K562 (cell line): ENCODE results near the gene DLK1. TPM values are rescaled to one million over a fixed set of nuclear protein-coding genes. Genes with fewer than 3 reads are reported as not detected.

ENCODE experiments used
- ATAC-seq: fragments of 200-7000 bp; cut with Tn5 transposase; 3 replicates; pipeline ENCODE4 v1.9.1; 2020; ENCODE audit warnings: moderate library complexity
- BruUV-seq: library from RNA; stranded (reverse); fragments of 400-500 nt; replicated peaks from 2 replicates; lab custom pipeline; 2021; lab: Mats Ljungman, UMichigan
- CTCF ChIA-PET: fragments of 300-600 bp; formaldehyde crosslinking; extraction: SDS; loops from one replicate; lab custom pipeline; 2021; ENCODE audit warnings: low intra/inter-chr PET ratio; lab: Yijun Ruan, JAX
- POLR2A ChIA-PET: fragments of 300-600, 350-650 bp; sonication (Branson Sonifier 250); formaldehyde crosslinking; extraction: SDS; loops from one replicate; lab custom pipeline; 2021; ENCODE audit warnings: antibody characterized with exemption, inconsistent platforms; lab: Yijun Ruan, JAX
- DNase-seq, 4 experiments: peaks; one replicate each; pipeline versions ENCODE4 v3.0.0 to v3.0.0-alpha.2; 2011 to 2018; ENCODE audit warnings: low spot score in 3 of 4, mixed read lengths in 3 of 4; ENCODE audit errors: extremely low read depth in 1 of 4
- FAIRE-seq: peaks from 2 replicates; lab custom pipeline; 2011; peaks lifted over from hg19 to GRCh38; lab: Jason Lieb, UNC
- H2AFZ ChIP-seq: 2 replicates; pipeline ENCODE4 v1.6.0; 2011; ENCODE audit warnings: low read depth, low read length, control low read depth, inconsistent platforms
- H3K27ac ChIP-seq: fragments of 200-600 bp; 3 replicates; pipeline ENCODE4 v1.8.0; 2011; ENCODE audit warnings: low read depth, mild to moderate bottlenecking, control low read depth, inconsistent platforms, low read length, moderate library complexity, mixed read lengths; ENCODE audit errors: extremely low read depth
- H3K27me3 ChIP-seq, 2 experiments: fragments of 300-600 bp in 1 of 2; 2 replicates in 1 of 2; 3 replicates in 1 of 2; pipeline versions ENCODE4 v1.6.0 to v1.8.0; 2011; ENCODE audit warnings: inconsistent platforms in 2 of 2, low read length in 2 of 2, mild to moderate bottlenecking in 1 of 2, mixed read lengths in 1 of 2, moderate library complexity in 1 of 2; ENCODE audit not compliant: control insufficient read depth in 2 of 2, insufficient read depth in 2 of 2
- H3K36me3 ChIP-seq: fragments of 300-600 bp; 3 replicates; pipeline ENCODE4 v1.8.0; 2011; ENCODE audit warnings: mild to moderate bottlenecking, low read length, inconsistent platforms; ENCODE audit not compliant: control insufficient read depth, insufficient read depth
- H3K4me1 ChIP-seq, 2 experiments: fragments of 200-600 bp in 1 of 2; replicated peaks in 1 of 2; 2 replicates in 1 of 2; 3 replicates in 1 of 2; pipeline versions ENCODE4 v1.5.1 to v1.8.0; 2011; ENCODE audit warnings: inconsistent platforms in 2 of 2, low read length in 2 of 2, mild to moderate bottlenecking in 1 of 2, mixed read lengths in 1 of 2, moderate library complexity in 1 of 2; ENCODE audit not compliant: control insufficient read depth in 2 of 2, insufficient read depth in 2 of 2
- H3K4me2 ChIP-seq: 2 replicates; pipeline ENCODE4 v1.6.1; 2011; ENCODE audit warnings: low read length, control low read depth, inconsistent platforms, mixed read lengths; ENCODE audit not compliant: insufficient read depth
- H3K4me3 ChIP-seq: fragments of 200-600 bp; sonication (generic), shearing (Covaris generic); 2 replicates; pipeline ENCODE4 v1.5.1; 2016; ENCODE audit warnings: control low read depth, inconsistent platforms
- H3K79me2 ChIP-seq: fragments of 200-600 bp; 3 replicates; pipeline ENCODE4 v1.8.0; 2011; ENCODE audit warnings: low read length, inconsistent platforms; ENCODE audit not compliant: control insufficient read depth, insufficient read depth
- H3K9ac ChIP-seq, 2 experiments: 2 replicates each; pipeline versions ENCODE4 v1.6.0 to v1.6.1; 2011; ENCODE audit warnings: low read depth in 2 of 2, low read length in 2 of 2, control low read depth in 1 of 2, inconsistent platforms in 1 of 2, mild to moderate bottlenecking in 1 of 2, mixed read lengths in 1 of 2; ENCODE audit not compliant: insufficient read depth in 1 of 2
- H3K9me1 ChIP-seq: one replicate; pipeline ENCODE4 v1.6.0; 2011; ENCODE audit warnings: inconsistent platforms, mild to moderate bottlenecking, low read length, moderate library complexity; ENCODE audit not compliant: control insufficient read depth, insufficient read depth
- H3K9me3 ChIP-seq: replicated peaks from 2 replicates; pipeline ENCODE4 v1.5.1; 2011; ENCODE audit warnings: low read depth, low read length, inconsistent platforms; ENCODE audit not compliant: control insufficient read depth, insufficient read depth
- H4K20me1 ChIP-seq: replicated peaks from 2 replicates; pipeline ENCODE4 v1.6.1; 2011; ENCODE audit warnings: low read length, inconsistent platforms, mixed read lengths; ENCODE audit not compliant: control insufficient read depth, insufficient read depth
- EGR1 ChIP-seq: fragments of 450-650 bp; conservative IDR thresholded peaks from 2 replicates; pipeline ENCODE4 v1.6.1; 2017; ENCODE audit warnings: mild to moderate bottlenecking
- HMG20A ChIP-seq: fragments of 450-650 bp; formaldehyde crosslinking; conservative IDR thresholded peaks from 2 replicates; pipeline ENCODE4 v1.4.0; 2020; ENCODE audit warnings: mild to moderate bottlenecking, mixed read lengths
- NFRKB ChIP-seq: fragments of 450-650 bp; IDR thresholded peaks from 2 replicates; pipeline ENCODE4 v1.6.1; 2016; ENCODE audit warnings: low read depth
- PHF8 ChIP-seq: fragments of 200-600 bp; sonication (generic); IDR thresholded peaks from 2 replicates; pipeline ENCODE4 v1.6.1; 2012; ENCODE audit warnings: mixed run types, mild to moderate bottlenecking, inconsistent platforms, low read length, moderate library complexity, borderline replicate concordance
- RBM15 ChIP-seq: fragments of 200-400 bp; formaldehyde crosslinking; IDR thresholded peaks from 2 replicates; pipeline ENCODE4 v1.6.1; 2018; ENCODE audit warnings: mild to moderate bottlenecking, low read length, moderate library complexity; ENCODE audit not compliant: insufficient read depth
- SP2 ChIP-seq: IDR thresholded peaks from 2 replicates; pipeline ENCODE4 v1.6.1; 2011; ENCODE audit warnings: mild to moderate bottlenecking, low read depth, low read length, moderate library complexity; ENCODE audit not compliant: poor library complexity, severe bottlenecking; ENCODE audit errors: extremely low read depth
- TBL1XR1 ChIP-seq, 2 experiments: IDR thresholded peaks; 2 replicates each; pipeline ENCODE4 v1.6.1; 2012; ENCODE audit warnings: improper control_type of control experiment in 2 of 2, low read length in 2 of 2, mild to moderate bottlenecking in 1 of 2
- XRCC3 ChIP-seq: fragments of 450-650 bp; IDR thresholded peaks from 2 replicates; pipeline ENCODE4 v1.6.1; 2017; ENCODE audit warnings: mild to moderate bottlenecking, moderate library complexity
- YBX1 ChIP-seq: fragments of 450-650 bp; IDR thresholded peaks from 2 replicates; pipeline ENCODE4 v1.7.1; 2016; ENCODE audit warnings: mild to moderate bottlenecking
- ZNF184 ChIP-seq: sonication (generic); formaldehyde crosslinking; IDR thresholded peaks from 2 replicates; pipeline ENCODE4 v1.5.0; 2020; ENCODE audit warnings: missing genetic modification reagents
- ZNF347 ChIP-seq: fragments of 450-650 bp; formaldehyde crosslinking; IDR thresholded peaks from 2 replicates; pipeline ENCODE4 v1.4.0; 2020; ENCODE audit warnings: low read depth, mild to moderate bottlenecking, moderate library complexity
- ZNF699 ChIP-seq: fragments of 250-450 bp; sonication (Bioruptor Pico); IDR thresholded peaks from 2 replicates; pipeline ENCODE4 v1.8.0; 2021; ENCODE audit warnings: mild to moderate bottlenecking, moderate library complexity; ENCODE audit not compliant: insufficient replicate concordance
- ZZZ3 ChIP-seq: fragments of 450-650 bp; IDR thresholded peaks from 2 replicates; pipeline ENCODE4 v1.6.1; 2016; ENCODE audit warnings: antibody characterized with exemption, mild to moderate bottlenecking, moderate library complexity
- WGBS: fragments of 100-300 bp; shearing (Covaris generic); methylation state at CpG from one replicate; pipeline ENCODE4 v1.1.6; 2016; ENCODE audit warnings: low coverage, mixed read lengths; ENCODE audit not compliant: insufficient coverage; ENCODE audit errors: missing lambda C conversion rate; 5-methylcytosine and 5-hydroxymethylcytosine counted together
- in situ Hi-C: fragments of 300-500 bp; cut with MboI; formaldehyde crosslinking; loops from 4 replicates; pipeline ENCODE4 v1.15.0; 2018; ENCODE audit warnings: inconsistent platforms, mixed read lengths
- intact Hi-C: fragments of 100-400 bp; cut with micrococcal nuclease; formaldehyde crosslinking; loops from 2 replicates; pipeline ENCODE4 v1.14.2; 2022
- polyA plus RNA-seq, 8 experiments: library from polyadenylated mRNA; depleted of rRNA in 4 of 8; stranded (reverse) in 5 of 8; unstranded in 3 of 8; fragments of >200 nt; fragmentation: Nextera tagmentation in 2 of 8; fragmentation: Illumina TruSeq in 1 of 8; extraction: Ambion mirVana in 2 of 8; extraction: Trizol in 1 of 8; gene quantifications; 2 replicates each; pipeline versions ENCODE4 v1.2.1 to v1.2.3, GENCODE V29; 2011 to 2014; ENCODE audit warnings: inconsistent platforms in 1 of 8, missing spikeins in 1 of 8
- total RNA-seq, 7 experiments: library from RNA; depleted of rRNA in 6 of 7; stranded (reverse); fragments of >200 nt in 6 of 7; fragmentation: Illumina TruSeq in 2 of 7; extraction: Trizol in 2 of 7; gene quantifications; 2 replicates each; pipeline versions ENCODE4 v1.2.1 to v1.2.3, GENCODE V29; 2011 to 2021; ENCODE audit warnings: low replicate concordance in 1 of 7
- TF ChIP-seq, protein P1 (sequence below): conservative IDR thresholded peaks from 2 replicates; pipeline ENCODE4 v1.6.1; 2011; ENCODE audit warnings: low read depth, mild to moderate bottlenecking, low read length; ENCODE audit not compliant: control insufficient read depth
- TF ChIP-seq, protein P2 (sequence below): fragments of 250-450 bp; sonication (Bioruptor Pico); IDR thresholded peaks from 2 replicates; pipeline ENCODE4 v1.8.0; 2022; ENCODE audit warnings: inconsistent platforms

Gene DLK1
- total and polyA plus RNA-seq, 9 of the 15 experiments (the other 6 are each of a cell fraction or from before 2014, with no cell fraction given), result 4.4 to 97.2 (median 15.3) TPM

DNA sequence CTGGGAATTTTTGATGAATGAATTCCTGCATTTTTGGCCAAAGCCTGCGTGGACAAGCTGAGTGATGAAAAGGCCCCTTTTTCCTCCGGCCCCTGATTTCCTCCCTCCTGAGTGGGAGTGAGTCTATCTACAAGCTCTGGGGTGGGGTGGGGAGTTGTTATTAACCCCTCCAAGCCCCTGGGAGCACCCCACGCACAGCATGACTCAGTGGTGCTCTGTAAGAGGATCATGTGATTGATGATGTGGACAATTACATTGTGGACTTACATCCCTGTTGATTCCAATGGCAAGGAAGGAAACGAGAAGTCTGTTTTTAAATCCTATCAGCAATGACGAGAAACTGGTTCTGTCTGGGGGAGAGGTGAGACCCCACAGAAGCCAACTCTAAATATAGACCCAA lies 5.1 kb upstream of the DLK1 start:
- no peaks in the 10 kb centered on the region for H3K9me3 ChIP-seq
- no peaks in the 10 kb centered on the region; the same call in 2 of the 3 replicates for H3K79me2 ChIP-seq
- no peaks in the 10 kb centered on the region for H3K36me3 ChIP-seq
- no peaks in the 10 kb centered on the region for H4K20me1 ChIP-seq
- ChIA-PET CTCF (no interaction called here), POLR2A (no interaction called here)
- no peak overlapping the region for H3K4me3 ChIP-seq
- no TSS peak for BruUV-seq
- 17% methylated on average over 5 of the region's 5 CpGs for WGBS
- TF ChIP-seq PHF8 (no peak), EGR1 (peak; percentile 38; the same call in 1 of the 2 replicates)
- H3K4me2 ChIP-seq, result no peak overlapping the region
- no peak overlapping the region for H3K27ac ChIP-seq
- in situ Hi-C loops, result no loop called here
- intact Hi-C loops, result no loop called here
- no peak overlapping the region for H3K9ac ChIP-seq
- no peak for FAIRE-seq
- H3K9me1 ChIP-seq, result no peaks in the 10 kb centered on the region
- peaks cover 0 to 7% of the 10 kb centered on the region in 2 experiments; a peak in 3 of 5 replicates for H3K27me3 ChIP-seq
- no peak for DNase-seq
- no peak for ATAC-seq
- H3K4me1 ChIP-seq, result peaks cover 0 to 17% of the 10 kb centered on the region in 2 experiments; a peak in 2 of 5 replicates
- H2AFZ ChIP-seq, result no peak overlapping the region

DNA sequence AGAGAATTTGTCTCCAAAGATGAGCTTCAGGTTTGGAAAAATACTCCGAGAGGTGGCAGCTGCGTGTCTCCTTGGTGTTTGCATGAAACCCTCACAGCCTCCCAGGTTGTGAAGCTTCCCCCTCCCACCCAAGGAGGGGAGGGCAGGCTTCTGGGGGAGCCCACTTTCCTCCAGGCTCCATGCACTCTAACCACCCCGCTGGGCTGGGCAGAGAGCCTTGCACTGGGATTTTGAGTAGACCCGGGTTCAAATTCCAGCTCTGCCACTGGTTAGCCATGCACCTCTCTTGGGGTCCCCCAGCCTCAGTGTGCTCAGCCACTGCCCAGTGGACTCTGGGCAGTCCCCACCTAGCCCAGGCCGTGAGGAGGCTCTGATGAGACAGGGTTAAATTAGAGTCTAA lies 4.3 kb upstream of the DLK1 start:
- BruUV-seq, result no TSS peak
- Histone ChIP-seq H3K9me3 (no peaks in the 10 kb centered on the region), H3K27ac (no peak overlapping the region), H3K27me3 (peaks cover 0 to 12% of the 10 kb centered on the region in 2 experiments; a peak in 3 of 5 replicates), H4K20me1 (no peaks in the 10 kb centered on the region), H3K4me3 (no peak overlapping the region), H3K79me2 (peaks cover 6% of the 10 kb centered on the region; the same call in 1 of the 3 replicates), H3K4me1 (peaks cover 0 to 19% of the 10 kb centered on the region in 2 experiments; a peak in 2 of 5 replicates), H3K4me2 (no peak overlapping the region), H3K9me1 (no peaks in the 10 kb centered on the region), H3K9ac (no peak overlapping the region), H2AFZ (no peak overlapping the region), H3K36me3 (no peaks in the 10 kb centered on the region)
- no peak for FAIRE-seq
- WGBS, result 52% methylated on average over 5 of the region's 5 CpGs
- ChIA-PET POLR2A (no interaction called here), CTCF (no interaction called here)
- DNase-seq, result no peak
- in situ Hi-C loops, result no loop called here
- intact Hi-C loops, result no loop called here
- no peak for ATAC-seq
- no peak for TF ChIP-seq XRCC3
- no peak for TF ChIP-seq RBM15
- no peak for TF ChIP-seq ZNF184 (CRISPR knock-in tag)
- TF ChIP-seq TBL1XR1 (IDR thresholded peaks at IDR 0.05; ENCODE audit: low read length in 2 of 2), result no peak
- TF ChIP-seq HMG20A (CRISPR knock-in tag), result no peak
- no peak for TF ChIP-seq NFRKB
- TF ChIP-seq, protein P1, sequence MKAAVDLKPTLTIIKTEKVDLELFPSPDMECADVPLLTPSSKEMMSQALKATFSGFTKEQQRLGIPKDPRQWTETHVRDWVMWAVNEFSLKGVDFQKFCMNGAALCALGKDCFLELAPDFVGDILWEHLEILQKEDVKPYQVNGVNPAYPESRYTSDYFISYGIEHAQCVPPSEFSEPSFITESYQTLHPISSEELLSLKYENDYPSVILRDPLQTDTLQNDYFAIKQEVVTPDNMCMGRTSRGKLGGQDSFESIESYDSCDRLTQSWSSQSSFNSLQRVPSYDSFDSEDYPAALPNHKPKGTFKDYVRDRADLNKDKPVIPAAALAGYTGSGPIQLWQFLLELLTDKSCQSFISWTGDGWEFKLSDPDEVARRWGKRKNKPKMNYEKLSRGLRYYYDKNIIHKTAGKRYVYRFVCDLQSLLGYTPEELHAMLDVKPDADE, result no peak
- no peak for TF ChIP-seq YBX1
- TF ChIP-seq SP2, result no peak
- no peak for TF ChIP-seq ZNF347 (CRISPR knock-in tag)
- TF ChIP-seq, protein P2, sequence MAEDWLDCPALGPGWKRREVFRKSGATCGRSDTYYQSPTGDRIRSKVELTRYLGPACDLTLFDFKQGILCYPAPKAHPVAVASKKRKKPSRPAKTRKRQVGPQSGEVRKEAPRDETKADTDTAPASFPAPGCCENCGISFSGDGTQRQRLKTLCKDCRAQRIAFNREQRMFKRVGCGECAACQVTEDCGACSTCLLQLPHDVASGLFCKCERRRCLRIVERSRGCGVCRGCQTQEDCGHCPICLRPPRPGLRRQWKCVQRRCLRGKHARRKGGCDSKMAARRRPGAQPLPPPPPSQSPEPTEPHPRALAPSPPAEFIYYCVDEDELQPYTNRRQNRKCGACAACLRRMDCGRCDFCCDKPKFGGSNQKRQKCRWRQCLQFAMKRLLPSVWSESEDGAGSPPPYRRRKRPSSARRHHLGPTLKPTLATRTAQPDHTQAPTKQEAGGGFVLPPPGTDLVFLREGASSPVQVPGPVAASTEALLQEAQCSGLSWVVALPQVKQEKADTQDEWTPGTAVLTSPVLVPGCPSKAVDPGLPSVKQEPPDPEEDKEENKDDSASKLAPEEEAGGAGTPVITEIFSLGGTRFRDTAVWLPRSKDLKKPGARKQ (CRISPR knock-in tag), result no peak
- TF ChIP-seq ZZZ3, result no peak
- TF ChIP-seq ZNF699, result no peak
